MCF 10A (cell line): ENCODE measurements around the gene IQCF6. TPM values are rescaled to one million over a fixed set of nuclear protein-coding genes. Genes with fewer than 3 reads are reported as not detected.

ENCODE experiments used
- BruUV-seq: library from RNA; stranded (reverse); fragments of 400-500 nt; replicated peaks from 2 replicates; lab custom pipeline; 2021; lab: Mats Ljungman, UMichigan
- CTCF ChIA-PET: fragments of 300-600 bp; sonication (Branson Sonifier 250); formaldehyde crosslinking; extraction: SDS; loops from one replicate; lab custom pipeline; 2021; ENCODE audit warnings: antibody characterized with exemption, inconsistent platforms; lab: Yijun Ruan, JAX
- POLR2A ChIA-PET: fragments of 300-600, 350-650 bp; sonication (Branson Sonifier 250); formaldehyde crosslinking; extraction: SDS; loops from one replicate; lab custom pipeline; 2020; ENCODE audit warnings: antibody characterized with exemption, inconsistent platforms; lab: Yijun Ruan, JAX
- DNase-seq: peaks from one replicate; pipeline ENCODE4 v3.0.0-alpha.2; 2018; ENCODE audit not compliant: unreplicated experiment
- H3K27ac Mint-ChIP-seq: one replicate; pipeline ENCODE4 v1.8.0; 2022; ENCODE audit warnings: mild to moderate bottlenecking, low read depth, mixed read lengths; ENCODE audit not compliant: unreplicated experiment
- H3K27me3 Mint-ChIP-seq: one replicate; pipeline ENCODE4 v1.8.0; 2022; ENCODE audit warnings: mixed read lengths; ENCODE audit not compliant: insufficient read depth, unreplicated experiment
- H3K36me3 Mint-ChIP-seq: one replicate; pipeline ENCODE4 v1.8.0; 2022; ENCODE audit warnings: mild to moderate bottlenecking, moderate library complexity, mixed read lengths; ENCODE audit not compliant: insufficient read depth, unreplicated experiment
- H3K4me1 Mint-ChIP-seq: one replicate; pipeline ENCODE4 v1.8.0; 2022; ENCODE audit warnings: mixed read lengths; ENCODE audit not compliant: insufficient read depth, unreplicated experiment
- H3K4me3 Mint-ChIP-seq: one replicate; pipeline ENCODE4 v1.8.0; 2022; ENCODE audit warnings: mild to moderate bottlenecking, moderate library complexity, mixed read lengths; ENCODE audit not compliant: unreplicated experiment
- H3K9me3 Mint-ChIP-seq: one replicate; pipeline ENCODE4 v1.8.0; 2022; ENCODE audit warnings: mixed read lengths; ENCODE audit not compliant: unreplicated experiment
- intact Hi-C: fragments of 100-400 bp; cut with micrococcal nuclease; formaldehyde crosslinking; loops from 2 replicates; pipeline ENCODE4 v1.14.1; 2022
- total RNA-seq: library from RNA; stranded (reverse); gene quantifications from 2 replicates; pipeline ENCODE4 v1.2.3, GENCODE V29; 2022
- TF ChIP-seq, protein P1 (sequence below): fragments of 200-600 bp; IDR thresholded peaks from one replicate; pipeline ENCODE4 v1.8.0; 2022; ENCODE audit warnings: antibody characterized with exemption, mild to moderate bottlenecking; ENCODE audit not compliant: unreplicated experiment

IQCF6 gene
- total RNA-seq, 1 experiment from 2014 or later, result not detected

DNA sequence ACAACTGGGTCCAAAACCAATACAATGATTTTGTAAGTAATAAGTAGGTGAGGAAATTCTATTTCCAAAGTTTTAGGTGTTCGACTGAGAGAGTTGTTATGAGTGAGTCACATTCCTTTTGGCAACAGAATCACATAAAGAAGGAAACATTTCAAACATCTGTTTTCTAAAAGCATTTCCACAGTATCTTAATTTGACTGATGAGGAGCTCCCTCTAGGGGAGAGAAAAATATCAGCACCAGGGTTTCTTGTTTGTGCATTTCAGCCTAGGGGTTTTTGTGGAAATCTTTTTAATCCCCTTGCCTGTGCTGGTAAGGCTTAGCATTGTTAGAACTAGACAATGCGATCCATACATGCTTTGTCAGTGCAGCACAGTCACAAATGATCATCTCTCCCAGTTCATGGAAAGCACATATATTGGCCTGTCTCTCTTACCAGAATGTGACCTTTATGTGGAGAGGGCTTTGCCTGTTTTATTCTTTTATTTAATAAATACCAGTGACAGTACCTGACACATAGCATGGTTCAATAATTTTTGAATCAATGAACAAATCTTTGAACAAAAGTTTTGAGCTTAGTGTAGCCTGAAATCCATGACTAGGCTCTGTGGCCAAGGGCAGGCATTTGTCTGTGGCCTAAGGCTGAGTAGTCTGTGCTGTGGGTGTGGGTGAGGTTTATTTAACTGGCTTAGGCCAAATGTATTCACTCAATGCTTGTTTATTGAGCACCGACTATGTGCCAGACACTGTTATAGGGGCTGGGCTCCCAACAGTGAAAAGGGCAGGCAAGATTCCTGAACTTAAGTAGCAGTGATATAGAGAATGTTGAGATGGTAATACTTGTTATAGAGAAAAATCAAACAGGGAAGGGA is 21.1 kb upstream of the IQCF6 start:
- DNase-seq, result peak; percentile 77
- POLR2A ChIA-PET, result interaction anchor here (0.6 to 1.6 kb wide), 4 partner anchors 25 to 414 kb away, joined by 3 to 6 read pairs (median 3); no protein-coding TSS in a partner anchor
- H3K4me1 Mint-ChIP-seq, result peaks cover 13% of the 10 kb centered on the region
- H3K27ac Mint-ChIP-seq, result no peak overlapping the region
- CTCF ChIA-PET, result interaction anchor here (0.5 to 2.3 kb wide), 24 partner anchors 10 to 341 kb away, joined by 3 to 13 read pairs (median 4); partner anchors contain the start of gene TEX264
- no peaks in the 10 kb centered on the region for H3K27me3 Mint-ChIP-seq
- H3K36me3 Mint-ChIP-seq, result no peaks in the 10 kb centered on the region
- H3K9me3 Mint-ChIP-seq, result no peaks in the 10 kb centered on the region
- TF ChIP-seq, protein P1, sequence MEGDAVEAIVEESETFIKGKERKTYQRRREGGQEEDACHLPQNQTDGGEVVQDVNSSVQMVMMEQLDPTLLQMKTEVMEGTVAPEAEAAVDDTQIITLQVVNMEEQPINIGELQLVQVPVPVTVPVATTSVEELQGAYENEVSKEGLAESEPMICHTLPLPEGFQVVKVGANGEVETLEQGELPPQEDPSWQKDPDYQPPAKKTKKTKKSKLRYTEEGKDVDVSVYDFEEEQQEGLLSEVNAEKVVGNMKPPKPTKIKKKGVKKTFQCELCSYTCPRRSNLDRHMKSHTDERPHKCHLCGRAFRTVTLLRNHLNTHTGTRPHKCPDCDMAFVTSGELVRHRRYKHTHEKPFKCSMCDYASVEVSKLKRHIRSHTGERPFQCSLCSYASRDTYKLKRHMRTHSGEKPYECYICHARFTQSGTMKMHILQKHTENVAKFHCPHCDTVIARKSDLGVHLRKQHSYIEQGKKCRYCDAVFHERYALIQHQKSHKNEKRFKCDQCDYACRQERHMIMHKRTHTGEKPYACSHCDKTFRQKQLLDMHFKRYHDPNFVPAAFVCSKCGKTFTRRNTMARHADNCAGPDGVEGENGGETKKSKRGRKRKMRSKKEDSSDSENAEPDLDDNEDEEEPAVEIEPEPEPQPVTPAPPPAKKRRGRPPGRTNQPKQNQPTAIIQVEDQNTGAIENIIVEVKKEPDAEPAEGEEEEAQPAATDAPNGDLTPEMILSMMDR, result peak; percentile 80
- no peak overlapping the region for H3K4me3 Mint-ChIP-seq
- BruUV-seq, result no TSS peak
- intact Hi-C loops, result loop anchor here (1.0 to 5.0 kb wide), 4 partner anchors 81 to 408 kb away; partner anchors contain the start of gene RBM15B

DNA sequence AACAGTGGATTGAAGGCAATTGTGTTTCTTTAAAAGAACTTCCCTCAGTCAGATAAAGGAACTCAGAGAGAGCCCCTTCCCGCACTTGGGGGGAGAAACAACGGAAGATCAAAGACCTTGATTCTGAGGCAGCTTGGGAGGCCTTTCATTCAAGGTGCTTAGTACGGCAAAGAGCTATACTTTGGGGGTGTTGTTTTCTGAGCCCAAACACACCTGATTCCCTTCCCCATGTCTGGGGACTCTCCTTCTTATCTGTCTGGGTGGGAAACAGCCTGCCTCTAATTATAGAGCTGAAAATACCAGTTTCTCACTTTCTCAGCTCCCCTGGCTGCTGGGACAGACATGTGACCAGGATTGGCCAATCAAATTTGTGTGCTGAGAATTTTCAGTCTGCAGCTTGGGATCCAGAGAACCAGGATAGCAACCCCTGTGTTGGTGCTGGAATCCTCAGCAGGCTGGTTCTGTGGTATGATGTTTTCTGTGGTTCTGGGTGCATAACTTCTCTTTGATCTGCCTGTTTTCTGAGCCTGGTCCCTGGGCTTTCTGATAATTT is 19.4 kb upstream of the IQCF6 start:
- Mint-ChIP-seq H3K27me3 (no peaks in the 10 kb centered on the region), H3K4me3 (no peak overlapping the region), H3K4me1 (peaks cover 13% of the 10 kb centered on the region), H3K9me3 (no peaks in the 10 kb centered on the region), H3K36me3 (no peaks in the 10 kb centered on the region), H3K27ac (no peak overlapping the region)
- ChIA-PET CTCF (interaction anchor here (0.6 to 3.1 kb wide), 9 partner anchors 11 to 698 kb away, joined by 3 to 19 read pairs (median 4); no protein-coding TSS in a partner anchor), POLR2A (interaction anchor here (0.6 to 1.6 kb wide), 2 partner anchors 125 to 412 kb away, joined by 3 to 4 read pairs; no protein-coding TSS in a partner anchor)
- TF ChIP-seq, protein P1, result no peak
- no TSS peak for BruUV-seq
- no peak for DNase-seq
- intact Hi-C loops, result loop anchor here (5.0 kb wide), 1 partner anchor 156 kb away; no protein-coding TSS in a partner anchor

DNA sequence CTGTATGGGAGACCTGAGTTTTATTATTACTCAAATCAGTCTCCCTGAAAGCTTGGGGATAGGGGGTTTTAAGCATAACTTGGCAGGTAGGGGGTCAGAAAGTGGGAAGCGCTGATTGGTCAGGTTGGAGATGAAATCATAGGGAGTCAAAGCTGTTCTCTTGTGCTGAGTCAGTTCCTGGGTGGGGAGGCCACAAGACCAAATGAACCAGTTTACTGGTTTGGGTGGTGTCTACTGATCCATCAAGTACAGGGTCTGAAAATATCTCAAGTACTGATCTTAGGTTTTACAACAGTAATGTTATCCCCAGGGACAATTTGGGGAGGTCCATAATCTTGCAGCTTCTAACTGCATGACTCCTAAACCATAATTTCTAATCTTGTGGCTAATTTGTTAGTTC is 17.8 kb upstream of the IQCF6 start:
- Mint-ChIP-seq H3K4me1 (peaks cover 13% of the 10 kb centered on the region), H3K27me3 (no peaks in the 10 kb centered on the region), H3K9me3 (no peaks in the 10 kb centered on the region), H3K4me3 (no peak overlapping the region), H3K27ac (no peak overlapping the region), H3K36me3 (no peaks in the 10 kb centered on the region)
- no TSS peak for BruUV-seq
- TF ChIP-seq, protein P1, result no peak
- DNase-seq, result no peak
- CTCF ChIA-PET, result interaction anchor here (0.6 to 3.1 kb wide), 3 partner anchors 127 to 1272 kb away, joined by 3 to 19 read pairs (median 7); no protein-coding TSS in a partner anchor
- intact Hi-C loops, result loop anchor here (5.0 kb wide), 1 partner anchor 155 kb away; no protein-coding TSS in a partner anchor
- POLR2A ChIA-PET, result no interaction called here

DNA sequence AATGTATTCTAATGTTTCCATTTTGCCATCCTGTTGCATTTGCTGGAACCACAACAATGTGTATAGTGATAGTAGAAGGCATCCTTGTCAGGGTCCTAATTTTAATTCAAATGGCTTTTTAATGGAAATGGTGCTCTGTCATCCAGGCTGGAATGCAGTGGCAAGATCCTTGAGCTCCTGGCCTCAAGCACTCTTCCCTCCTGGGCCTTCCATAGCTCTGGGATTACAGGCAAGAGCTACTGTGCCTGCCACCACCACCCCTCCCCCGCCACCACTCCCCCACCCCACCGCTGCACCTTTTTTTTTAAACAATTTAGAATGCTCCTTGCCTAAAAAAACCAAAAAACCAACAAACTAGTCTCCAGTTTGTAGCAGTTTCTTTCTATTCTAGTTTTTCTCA is 15.2 kb upstream of the IQCF6 start:
- H3K4me3 Mint-ChIP-seq, result no peak overlapping the region
- no peak for DNase-seq
- BruUV-seq, result no TSS peak
- H3K27me3 Mint-ChIP-seq, result no peaks in the 10 kb centered on the region
- peaks cover 13% of the 10 kb centered on the region for H3K4me1 Mint-ChIP-seq
- H3K9me3 Mint-ChIP-seq, result no peaks in the 10 kb centered on the region
- intact Hi-C loops, result no loop called here
- no peak overlapping the region for H3K27ac Mint-ChIP-seq
- ChIA-PET POLR2A (no interaction called here), CTCF (no interaction called here)
- no peaks in the 10 kb centered on the region for H3K36me3 Mint-ChIP-seq
- TF ChIP-seq, protein P1, result no peak
